Epithelial cell of proximal tubule (primary cell): Measurements from ENCODE around the gene COG5. TPM values are rescaled to one million over a fixed set of nuclear protein-coding genes. Genes with fewer than 3 reads are reported as not detected.

ENCODE experiments used
- DNase-seq: peaks from one replicate; pipeline ENCODE4 v3.0.0-alpha.2; 2011; ENCODE audit warnings: low read depth
- H3K4me3 ChIP-seq: 2 replicates; pipeline ENCODE4 v1.5.1; 2011; ENCODE audit warnings: low read depth, mild to moderate bottlenecking, low read length
- CTCF ChIP-seq: conservative IDR thresholded peaks from 2 replicates; pipeline ENCODE4 v1.5.1; 2012; ENCODE audit warnings: low read depth, mild to moderate bottlenecking, low read length
- total RNA-seq: library from RNA; depleted of rRNA; stranded (reverse); fragments of >200 nt; gene quantifications from 2 replicates; pipeline ENCODE4 v1.2.3, GENCODE V29; 2015

Gene COG5
- total RNA-seq, 1 donor from 2014 or later, result 31.4 TPM

- no peak for DNase-seq
- no peak for TF ChIP-seq CTCF
- H3K4me3 ChIP-seq, result no peak overlapping the region
Measured at GRCh38 chr7:107453388-107453787, 110.3 kb downstream of the COG5 start.

- TF ChIP-seq CTCF, result no peak
- DNase-seq, result no peak
- no peak overlapping the region for H3K4me3 ChIP-seq
Measured at GRCh38 chr7:107450970-107451369, 112.8 kb downstream of the COG5 start.

DNA sequence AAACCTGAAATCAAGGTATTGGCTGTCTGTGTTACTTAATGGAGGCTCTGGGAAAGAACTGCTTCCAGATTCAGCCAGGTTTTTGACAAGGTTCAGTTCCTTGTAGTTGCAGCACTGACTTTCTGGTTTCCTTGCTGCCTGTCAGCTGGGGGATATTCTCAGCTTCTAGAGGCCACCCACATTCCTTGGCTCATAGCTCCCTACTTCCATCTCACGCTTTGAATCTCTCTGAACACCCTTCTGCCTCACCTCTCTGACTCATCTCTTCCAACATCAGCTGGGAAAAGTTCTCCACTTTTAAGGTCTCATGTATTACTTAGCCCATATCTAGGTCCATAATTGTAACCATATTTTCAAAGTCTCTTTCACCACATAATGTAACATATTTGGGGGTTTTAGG lies 116.7 kb downstream of the COG5 start:
- H3K4me3 ChIP-seq, result no peak overlapping the region
- no peak for DNase-seq
- no peak for TF ChIP-seq CTCF

GRCh38 chr7:107446531-107446930 lies 117.2 kb downstream of the COG5 start:
- DNase-seq, result no peak
- H3K4me3 ChIP-seq, result no peak overlapping the region
- no peak for TF ChIP-seq CTCF

DNA sequence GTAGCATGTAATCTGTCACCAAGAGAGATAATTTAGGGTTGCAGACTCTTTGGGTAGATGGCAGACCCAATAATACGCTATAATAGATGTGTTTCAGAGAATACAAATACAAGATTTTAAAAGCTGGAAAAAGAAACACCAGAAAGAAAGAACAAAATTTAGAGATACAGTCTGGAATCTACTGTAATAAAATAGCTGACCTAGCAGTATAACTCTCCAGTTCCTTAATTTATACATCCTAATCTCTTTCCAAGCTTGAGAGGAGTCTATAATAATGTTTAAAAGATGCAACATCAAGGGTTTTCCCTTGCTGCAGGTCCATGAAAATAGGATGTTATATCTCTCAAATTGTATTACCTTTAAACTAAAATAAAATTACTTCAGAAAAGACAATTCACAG lies 121.0 kb downstream of the COG5 start:
- no peak overlapping the region for H3K4me3 ChIP-seq
- no peak for DNase-seq
- TF ChIP-seq CTCF, result no peak

- TF ChIP-seq CTCF, result no peak
- DNase-seq, result no peak
- H3K4me3 ChIP-seq, result no peak overlapping the region
Measured at GRCh38 chr7:107441581-107442422, 121.9 kb downstream of the COG5 start.

DNA sequence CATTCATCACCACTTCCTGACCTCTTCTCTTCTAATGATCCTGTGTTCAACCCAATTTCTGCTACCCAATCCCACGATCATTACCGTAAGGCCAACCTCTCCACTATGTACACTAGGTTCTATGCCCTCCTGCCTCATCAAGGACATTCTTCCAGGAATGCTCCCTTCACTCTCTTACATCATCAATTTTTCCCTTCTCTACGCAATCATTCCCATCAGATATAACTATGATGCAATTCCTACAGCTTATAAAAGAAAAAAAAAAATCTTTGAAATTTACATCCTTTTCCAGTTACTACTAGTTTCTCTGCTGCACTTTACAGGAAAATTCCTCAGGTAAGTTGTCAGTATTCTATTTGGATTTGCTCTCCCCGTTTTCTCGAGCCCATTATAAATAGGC lies 124.7 kb downstream of the COG5 start:
- no peak overlapping the region for H3K4me3 ChIP-seq
- no peak for TF ChIP-seq CTCF
- no peak for DNase-seq
